OCI-LY7 (cell line): ENCODE results near the gene CA9.

Experiments used
- EZH2phosphoT487 ChIP-seq: fragments of 200-600 bp; sonication (generic); IDR thresholded peaks from 2 replicates; pipeline ENCODE4 v1.6.1; 2018; ENCODE audit warnings: low read depth, borderline replicate concordance, mild to moderate bottlenecking, mixed run types, antibody characterized with exemption, low read length, moderate library complexity, mixed read lengths
- TF ChIP-seq, protein P1 (sequence below): fragments of 200-600 bp; sonication (generic); conservative IDR thresholded peaks from 2 replicates; pipeline ENCODE4 v1.5.1; 2014; ENCODE audit warnings: mild to moderate bottlenecking, antibody characterized with exemption, low read length, moderate library complexity, mixed read lengths

DNA sequence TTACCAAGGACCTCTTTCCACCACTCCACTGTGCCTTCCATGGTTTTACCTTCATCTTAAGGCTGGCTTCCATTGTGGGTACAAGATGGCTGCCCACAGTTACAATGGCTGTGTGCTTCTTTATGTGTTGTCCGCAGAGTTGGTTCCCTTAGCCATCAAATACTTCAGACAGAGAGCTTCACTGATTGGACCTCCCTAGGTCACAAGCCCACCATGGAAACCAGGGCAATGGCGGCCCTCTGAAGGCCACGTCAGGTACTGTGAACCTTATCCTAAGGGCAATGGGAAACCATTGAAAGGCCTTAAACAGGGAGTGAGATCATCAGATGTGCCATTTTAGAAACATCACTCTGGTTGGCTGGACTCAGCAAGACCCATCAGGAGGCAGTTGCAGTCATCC lies 5.8 kb upstream of the CA9 start:
- TF ChIP-seq, protein P1, sequence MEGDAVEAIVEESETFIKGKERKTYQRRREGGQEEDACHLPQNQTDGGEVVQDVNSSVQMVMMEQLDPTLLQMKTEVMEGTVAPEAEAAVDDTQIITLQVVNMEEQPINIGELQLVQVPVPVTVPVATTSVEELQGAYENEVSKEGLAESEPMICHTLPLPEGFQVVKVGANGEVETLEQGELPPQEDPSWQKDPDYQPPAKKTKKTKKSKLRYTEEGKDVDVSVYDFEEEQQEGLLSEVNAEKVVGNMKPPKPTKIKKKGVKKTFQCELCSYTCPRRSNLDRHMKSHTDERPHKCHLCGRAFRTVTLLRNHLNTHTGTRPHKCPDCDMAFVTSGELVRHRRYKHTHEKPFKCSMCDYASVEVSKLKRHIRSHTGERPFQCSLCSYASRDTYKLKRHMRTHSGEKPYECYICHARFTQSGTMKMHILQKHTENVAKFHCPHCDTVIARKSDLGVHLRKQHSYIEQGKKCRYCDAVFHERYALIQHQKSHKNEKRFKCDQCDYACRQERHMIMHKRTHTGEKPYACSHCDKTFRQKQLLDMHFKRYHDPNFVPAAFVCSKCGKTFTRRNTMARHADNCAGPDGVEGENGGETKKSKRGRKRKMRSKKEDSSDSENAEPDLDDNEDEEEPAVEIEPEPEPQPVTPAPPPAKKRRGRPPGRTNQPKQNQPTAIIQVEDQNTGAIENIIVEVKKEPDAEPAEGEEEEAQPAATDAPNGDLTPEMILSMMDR: no peak
- TF ChIP-seq EZH2phosphoT487: no peak
